ENCODE data around the gene ZSWIM5. TPM values are rescaled to one million over a fixed set of nuclear protein-coding genes. Genes with fewer than 3 reads are reported as not detected.

The ZSWIM5 gene
- total RNA-seq, 1 experiment from 2014 or later = 1.4 TPM

- BruUV-seq (replicated peaks) = no TSS peak
- no peak overlapping the region for H3K9ac ChIP-seq (ENCODE audit: low read length)
- H3K4me1 ChIP-seq (ENCODE audit: insufficient read depth, low read length) = no peaks in the 10 kb centered on the region
- TF ChIP-seq EZH2phosphoT487 (IDR thresholded peaks at IDR 0.05; ENCODE audit: borderline replicate concordance, low read length) (no peak), EZH2 (IDR thresholded peaks at IDR 0.05; ENCODE audit: low read length, unreplicated experiment) (no peak)
- TF ChIP-seq, protein P1, sequence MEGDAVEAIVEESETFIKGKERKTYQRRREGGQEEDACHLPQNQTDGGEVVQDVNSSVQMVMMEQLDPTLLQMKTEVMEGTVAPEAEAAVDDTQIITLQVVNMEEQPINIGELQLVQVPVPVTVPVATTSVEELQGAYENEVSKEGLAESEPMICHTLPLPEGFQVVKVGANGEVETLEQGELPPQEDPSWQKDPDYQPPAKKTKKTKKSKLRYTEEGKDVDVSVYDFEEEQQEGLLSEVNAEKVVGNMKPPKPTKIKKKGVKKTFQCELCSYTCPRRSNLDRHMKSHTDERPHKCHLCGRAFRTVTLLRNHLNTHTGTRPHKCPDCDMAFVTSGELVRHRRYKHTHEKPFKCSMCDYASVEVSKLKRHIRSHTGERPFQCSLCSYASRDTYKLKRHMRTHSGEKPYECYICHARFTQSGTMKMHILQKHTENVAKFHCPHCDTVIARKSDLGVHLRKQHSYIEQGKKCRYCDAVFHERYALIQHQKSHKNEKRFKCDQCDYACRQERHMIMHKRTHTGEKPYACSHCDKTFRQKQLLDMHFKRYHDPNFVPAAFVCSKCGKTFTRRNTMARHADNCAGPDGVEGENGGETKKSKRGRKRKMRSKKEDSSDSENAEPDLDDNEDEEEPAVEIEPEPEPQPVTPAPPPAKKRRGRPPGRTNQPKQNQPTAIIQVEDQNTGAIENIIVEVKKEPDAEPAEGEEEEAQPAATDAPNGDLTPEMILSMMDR (conservative IDR thresholded peaks at IDR 0.05; ENCODE audit: low read depth, low read length) = no peak
- no peak overlapping the region for H2AFZ ChIP-seq (ENCODE audit: low read length)
- H3K4me2 ChIP-seq (ENCODE audit: low read length) = no peak overlapping the region
- H4K20me1 ChIP-seq (ENCODE audit: low read length) = no peaks in the 10 kb centered on the region
- H3K9me2 ChIP-seq (replicated peaks; ENCODE audit: low read length) = no peaks in the 10 kb centered on the region
- no peaks in the 10 kb centered on the region for H3F3A ChIP-seq (ENCODE audit: low read length, unreplicated experiment)
- intact Hi-C loops (cut with micrococcal nuclease) = no loop called here
- no peaks in the 10 kb centered on the region for H3K79me2 ChIP-seq (ENCODE audit: low read length)
- H3K27me3 ChIP-seq (ENCODE audit: low read length) = no peaks in the 10 kb centered on the region
- H3K9me3 ChIP-seq (ENCODE audit: low read length) = no peaks in the 10 kb centered on the region
- DNase-seq (no peak), ATAC-seq (no peak)
- H3K4me3 ChIP-seq (ENCODE audit: low read length) = no peak overlapping the region
- ChIA-PET POLR2A (ENCODE audit: unreplicated experiment) (no interaction called here), CTCF (no interaction called here)
- H3K36me3 ChIP-seq (ENCODE audit: low read depth, low read length) = no peaks in the 10 kb centered on the region
- no peak overlapping the region for H3K27ac ChIP-seq (ENCODE audit: low read length)
Measured at GRCh38 chr1:44994309-44994898, 212.0 kb downstream of the ZSWIM5 start.

- no peaks in the 10 kb centered on the region for H3K36me3 ChIP-seq (ENCODE audit: low read depth, low read length)
- ChIA-PET POLR2A (ENCODE audit: unreplicated experiment) (interaction anchor here (0.6 kb wide), 1 partner anchor 126 kb away, joined by 12 read pairs; no protein-coding TSS in a partner anchor), CTCF (no interaction called here)
- no TSS peak for BruUV-seq (replicated peaks)
- H3K4me3 ChIP-seq (ENCODE audit: low read length) = no peak overlapping the region
- H3K4me2 ChIP-seq (ENCODE audit: low read length) = no peak overlapping the region
- H3F3A ChIP-seq (ENCODE audit: low read length, unreplicated experiment) = no peaks in the 10 kb centered on the region
- no peak overlapping the region for H3K9ac ChIP-seq (ENCODE audit: low read length)
- DNase-seq (no peak), ATAC-seq (no peak)
- H2AFZ ChIP-seq (ENCODE audit: low read length) = no peak overlapping the region
- H3K4me1 ChIP-seq (ENCODE audit: insufficient read depth, low read length) = peaks cover 3% of the 10 kb centered on the region; the same call in 1 of the 2 replicates
- peaks cover 21% of the 10 kb centered on the region for H3K79me2 ChIP-seq (ENCODE audit: low read length)
- no peaks in the 10 kb centered on the region for H3K9me3 ChIP-seq (ENCODE audit: low read length)
- no peak for TF ChIP-seq EZH2 (IDR thresholded peaks at IDR 0.05; ENCODE audit: low read length, unreplicated experiment)
- TF ChIP-seq, protein P1 (conservative IDR thresholded peaks at IDR 0.05; ENCODE audit: low read depth, low read length) = no peak
- TF ChIP-seq EZH2phosphoT487 (IDR thresholded peaks at IDR 0.05; ENCODE audit: borderline replicate concordance, low read length) = no peak
- no peak overlapping the region for H3K27ac ChIP-seq (ENCODE audit: low read length)
- H3K27me3 ChIP-seq (ENCODE audit: low read length) = no peaks in the 10 kb centered on the region
- H4K20me1 ChIP-seq (ENCODE audit: low read length) = no peaks in the 10 kb centered on the region
- intact Hi-C loops (cut with micrococcal nuclease) = no loop called here
- H3K9me2 ChIP-seq (replicated peaks; ENCODE audit: low read length) = no peaks in the 10 kb centered on the region
Measured at GRCh38 chr1:44988531-44989156, 217.8 kb downstream of the ZSWIM5 start.

All from PC-3 (cell line).